GM21723 (cell line): ENCODE data around the gene ATP2B2.

Experiments
- ATAC-seq: cut with Tn5 transposase; IDR thresholded peaks from one replicate; pipeline ENCODE4 v1.9.1; 2021; ENCODE audit warnings: mild to moderate bottlenecking, moderate library complexity; ENCODE audit not compliant: unreplicated experiment

The ATP2B2 gene

GRCh38 chr3:10434144-10434937 is 71.0 kb downstream of the ATP2B2 start:
- no peak for ATAC-seq

- no peak for ATAC-seq
These were observed 72.5 kb downstream of the ATP2B2 start for GRCh38 chr3:10432931-10433330.

- no peak for ATAC-seq
These were observed 73.1 kb downstream of the ATP2B2 start for GRCh38 chr3:10432156-10432845.

- ATAC-seq: no peak
These were observed 74.6 kb downstream of the ATP2B2 start for GRCh38 chr3:10430805-10431204.

- ATAC-seq: no peak
These were observed 76.8 kb downstream of the ATP2B2 start for GRCh38 chr3:10428406-10429091.

GRCh38 chr3:10426346-10427220 is 78.8 kb downstream of the ATP2B2 start:
- no peak for ATAC-seq

- no peak for ATAC-seq
These were observed 82.1 kb downstream of the ATP2B2 start for GRCh38 chr3:10423171-10423882.

- no peak for ATAC-seq
These were observed 83.4 kb downstream of the ATP2B2 start for GRCh38 chr3:10421996-10422395.

GRCh38 chr3:10420745-10421475 is 84.5 kb downstream of the ATP2B2 start:
- no peak for ATAC-seq

- ATAC-seq: no peak
These were observed 85.7 kb downstream of the ATP2B2 start for GRCh38 chr3:10419637-10420232.

- ATAC-seq: no peak
These were observed 87.5 kb downstream of the ATP2B2 start for GRCh38 chr3:10417847-10418246.

- no peak for ATAC-seq
These were observed 88.6 kb downstream of the ATP2B2 start for GRCh38 chr3:10416730-10417300.

- no peak for ATAC-seq
These were observed 92.3 kb downstream of the ATP2B2 start for GRCh38 chr3:10413041-10413440.

GRCh38 chr3:10411598-10412332 is 93.6 kb downstream of the ATP2B2 start:
- ATAC-seq: no peak

GRCh38 chr3:10410383-10411002 is 94.9 kb downstream of the ATP2B2 start:
- no peak for ATAC-seq

- no peak for ATAC-seq
These were observed 96.7 kb downstream of the ATP2B2 start for GRCh38 chr3:10408680-10409079.

GRCh38 chr3:10407361-10407760 is 98.0 kb downstream of the ATP2B2 start:
- no peak for ATAC-seq

GRCh38 chr3:10406414-10406813 is 99.0 kb downstream of the ATP2B2 start:
- ATAC-seq: no peak
